ENCODE data around the gene LBHD2.

GRCh38 chr14:103132381-103133209, 48.6 kb downstream of the LBHD2 start:
- TF ChIP-seq, protein P1, sequence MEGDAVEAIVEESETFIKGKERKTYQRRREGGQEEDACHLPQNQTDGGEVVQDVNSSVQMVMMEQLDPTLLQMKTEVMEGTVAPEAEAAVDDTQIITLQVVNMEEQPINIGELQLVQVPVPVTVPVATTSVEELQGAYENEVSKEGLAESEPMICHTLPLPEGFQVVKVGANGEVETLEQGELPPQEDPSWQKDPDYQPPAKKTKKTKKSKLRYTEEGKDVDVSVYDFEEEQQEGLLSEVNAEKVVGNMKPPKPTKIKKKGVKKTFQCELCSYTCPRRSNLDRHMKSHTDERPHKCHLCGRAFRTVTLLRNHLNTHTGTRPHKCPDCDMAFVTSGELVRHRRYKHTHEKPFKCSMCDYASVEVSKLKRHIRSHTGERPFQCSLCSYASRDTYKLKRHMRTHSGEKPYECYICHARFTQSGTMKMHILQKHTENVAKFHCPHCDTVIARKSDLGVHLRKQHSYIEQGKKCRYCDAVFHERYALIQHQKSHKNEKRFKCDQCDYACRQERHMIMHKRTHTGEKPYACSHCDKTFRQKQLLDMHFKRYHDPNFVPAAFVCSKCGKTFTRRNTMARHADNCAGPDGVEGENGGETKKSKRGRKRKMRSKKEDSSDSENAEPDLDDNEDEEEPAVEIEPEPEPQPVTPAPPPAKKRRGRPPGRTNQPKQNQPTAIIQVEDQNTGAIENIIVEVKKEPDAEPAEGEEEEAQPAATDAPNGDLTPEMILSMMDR (IDR thresholded peaks at IDR 0.05) = no peak
- no peak for TF ChIP-seq POLR2A (IDR thresholded peaks at IDR 0.05)
